HEK293 (cell line): ENCODE measurements around the gene CDH23.

ENCODE experiments used
- BCL11A ChIP-seq: fragments of 450-650 bp; formaldehyde crosslinking; IDR thresholded peaks from 2 replicates; pipeline ENCODE4 v1.5.1; 2016; ENCODE audit warnings: low read depth, missing biosample characterization, missing genetic modification characterization
- GLIS1 ChIP-seq: fragments of 450-650 bp; formaldehyde crosslinking; IDR thresholded peaks from 2 replicates; pipeline ENCODE4 v1.5.1; 2016; ENCODE audit warnings: missing biosample characterization, missing genetic modification characterization
- GLIS2 ChIP-seq: fragments of 450-650 bp; formaldehyde crosslinking; IDR thresholded peaks from 2 replicates; pipeline ENCODE4 v1.5.1; 2016; ENCODE audit warnings: missing biosample characterization, missing genetic modification characterization
- KLF10 ChIP-seq: fragments of 450-650 bp; IDR thresholded peaks from 2 replicates; pipeline ENCODE4 v1.5.1; 2018; ENCODE audit warnings: missing biosample characterization, mild to moderate bottlenecking, missing genetic modification characterization
- KLF17 ChIP-seq: fragments of 450-650 bp; formaldehyde crosslinking; IDR thresholded peaks from 2 replicates; pipeline ENCODE4 v1.5.1; 2016; ENCODE audit warnings: missing biosample characterization, missing genetic modification characterization
- OSR2 ChIP-seq: fragments of 450-650 bp; formaldehyde crosslinking; IDR thresholded peaks from 2 replicates; pipeline ENCODE4 v1.5.1; 2016; ENCODE audit warnings: missing biosample characterization, missing genetic modification characterization
- PATZ1 ChIP-seq: fragments of 450-650 bp; formaldehyde crosslinking; IDR thresholded peaks from 2 replicates; pipeline ENCODE4 v1.5.1; 2016; ENCODE audit warnings: missing biosample characterization, missing genetic modification characterization
- PRDM4 ChIP-seq: fragments of 450-650 bp; formaldehyde crosslinking; IDR thresholded peaks from 2 replicates; pipeline ENCODE4 v1.5.1; 2017; ENCODE audit warnings: missing biosample characterization, missing genetic modification characterization
- SALL2 ChIP-seq: fragments of 450-650 bp; formaldehyde crosslinking; IDR thresholded peaks from 2 replicates; pipeline ENCODE4 v1.5.0; 2017; ENCODE audit warnings: missing biosample characterization, mild to moderate bottlenecking, missing genetic modification characterization, borderline replicate concordance
- SP7 ChIP-seq: fragments of 450-650 bp; formaldehyde crosslinking; IDR thresholded peaks from 2 replicates; pipeline ENCODE4 v1.5.1; 2016; ENCODE audit warnings: missing biosample characterization, missing genetic modification characterization
- ZNF132 ChIP-seq: fragments of 450-650 bp; formaldehyde crosslinking; IDR thresholded peaks from 2 replicates; pipeline ENCODE4 v1.5.1; 2017; ENCODE audit warnings: missing biosample characterization, missing genetic modification characterization, borderline replicate concordance
- ZNF138 ChIP-seq: fragments of 450-650 bp; formaldehyde crosslinking; IDR thresholded peaks from 2 replicates; pipeline ENCODE4 v1.5.1; 2016; ENCODE audit warnings: missing biosample characterization, missing genetic modification characterization, borderline replicate concordance
- ZNF157 ChIP-seq: fragments of 450-650 bp; formaldehyde crosslinking; IDR thresholded peaks from 2 replicates; pipeline ENCODE4 v1.5.1; 2016; ENCODE audit warnings: missing biosample characterization, missing genetic modification characterization
- ZNF19 ChIP-seq: fragments of 450-650 bp; formaldehyde crosslinking; IDR thresholded peaks from 2 replicates; pipeline ENCODE4; 2016; ENCODE audit warnings: missing biosample characterization, missing genetic modification characterization, low read depth
- ZNF239 ChIP-seq: fragments of 450-650 bp; formaldehyde crosslinking; IDR thresholded peaks from 2 replicates; pipeline ENCODE4 v1.5.1; 2016; ENCODE audit warnings: missing biosample characterization, missing genetic modification characterization
- ZNF292 ChIP-seq: fragments of 450-650 bp; formaldehyde crosslinking; IDR thresholded peaks from 2 replicates; pipeline ENCODE4 v1.5.1; 2016; ENCODE audit warnings: low read depth, missing biosample characterization, missing genetic modification characterization, borderline replicate concordance
- ZNF311 ChIP-seq: fragments of 450-650 bp; formaldehyde crosslinking; IDR thresholded peaks from 2 replicates; pipeline ENCODE4 v1.5.1; 2017; ENCODE audit warnings: missing biosample characterization, missing genetic modification characterization, borderline replicate concordance
- ZNF341 ChIP-seq: fragments of 450-650 bp; formaldehyde crosslinking; IDR thresholded peaks from 2 replicates; pipeline ENCODE4; 2016; ENCODE audit warnings: low read depth, missing biosample characterization, missing genetic modification characterization
- ZNF354C ChIP-seq: fragments of 450-650 bp; formaldehyde crosslinking; IDR thresholded peaks from 2 replicates; pipeline ENCODE4 v1.5.1; 2016; ENCODE audit warnings: missing biosample characterization, missing genetic modification characterization, low read depth, borderline replicate concordance
- ZNF423 ChIP-seq: fragments of 450-650 bp; formaldehyde crosslinking; IDR thresholded peaks from 2 replicates; pipeline ENCODE4 v1.5.1; 2016; ENCODE audit warnings: missing biosample characterization, missing genetic modification characterization
- ZNF426 ChIP-seq: fragments of 450-650 bp; formaldehyde crosslinking; IDR thresholded peaks from 2 replicates; pipeline ENCODE4 v1.5.1; 2017; ENCODE audit warnings: missing biosample characterization, missing genetic modification characterization, mild to moderate bottlenecking, inconsistent platforms, moderate library complexity
- ZNF449 ChIP-seq: fragments of 450-650 bp; formaldehyde crosslinking; IDR thresholded peaks from 2 replicates; pipeline ENCODE4 v1.5.1; 2017; ENCODE audit warnings: missing biosample characterization, mild to moderate bottlenecking, missing genetic modification characterization, moderate library complexity
- ZNF473 ChIP-seq: fragments of 450-650 bp; formaldehyde crosslinking; IDR thresholded peaks from 2 replicates; pipeline ENCODE4 v1.5.1; 2017; ENCODE audit warnings: missing biosample characterization, missing genetic modification characterization
- ZNF488 ChIP-seq: fragments of 450-650 bp; formaldehyde crosslinking; IDR thresholded peaks from 2 replicates; pipeline ENCODE4 v1.5.1; 2016; ENCODE audit warnings: missing biosample characterization, missing genetic modification characterization
- ZNF521 ChIP-seq: fragments of 450-650 bp; formaldehyde crosslinking; IDR thresholded peaks from 2 replicates; pipeline ENCODE4 v1.5.1; 2017; ENCODE audit warnings: missing biosample characterization, mild to moderate bottlenecking, missing genetic modification characterization
- ZNF585B ChIP-seq: fragments of 450-650 bp; formaldehyde crosslinking; IDR thresholded peaks from 2 replicates; pipeline ENCODE4 v1.5.1; 2016; ENCODE audit warnings: missing biosample characterization, missing genetic modification characterization
- ZNF600 ChIP-seq: fragments of 450-650 bp; formaldehyde crosslinking; IDR thresholded peaks from 2 replicates; pipeline ENCODE4 v1.5.1; 2016; ENCODE audit warnings: missing biosample characterization, missing genetic modification characterization
- ZNF626 ChIP-seq: fragments of 450-650 bp; sonication (Bioruptor Pico); formaldehyde crosslinking; IDR thresholded peaks from 2 replicates; pipeline ENCODE4 v1.5.1; 2018; ENCODE audit warnings: missing biosample characterization, missing genetic modification characterization, inconsistent platforms
- ZNF660 ChIP-seq: fragments of 450-650 bp; IDR thresholded peaks from 2 replicates; pipeline ENCODE4 v1.5.1; 2018; ENCODE audit warnings: missing biosample characterization, mild to moderate bottlenecking, missing genetic modification characterization
- ZNF664 ChIP-seq: fragments of 450-650 bp; formaldehyde crosslinking; IDR thresholded peaks from 2 replicates; pipeline ENCODE4 v1.5.1; 2016; ENCODE audit warnings: missing biosample characterization, missing genetic modification characterization
- ZNF791 ChIP-seq: fragments of 450-650 bp; formaldehyde crosslinking; IDR thresholded peaks from 2 replicates; pipeline ENCODE4 v1.5.1; 2016; ENCODE audit warnings: missing biosample characterization, missing genetic modification characterization
- ZNF843 ChIP-seq: fragments of 450-650 bp; formaldehyde crosslinking; IDR thresholded peaks from 2 replicates; pipeline ENCODE4 v1.5.1; 2016; ENCODE audit warnings: missing biosample characterization, missing genetic modification characterization
- ZXDB ChIP-seq: fragments of 450-650 bp; formaldehyde crosslinking; IDR thresholded peaks from 2 replicates; pipeline ENCODE4 v1.5.1; 2016; ENCODE audit warnings: missing biosample characterization, missing genetic modification characterization

The CDH23 gene

GRCh38 chr10:71638822-71639719, 242.4 kb downstream of the CDH23 start (continued):
- TF ChIP-seq ZNF311 (tag by site-specific recombination) (no peak), ZNF791 (tag by site-specific recombination) (no peak), ZNF292 (tag by site-specific recombination) (no peak), ZNF664 (tag by site-specific recombination) (no peak), ZNF426 (tag by site-specific recombination) (no peak), SP7 (tag by site-specific recombination) (peak; percentile 77), PATZ1 (tag by site-specific recombination) (peak; percentile 43; the same call in 1 of the 2 replicates), GLIS1 (tag by site-specific recombination) (peak; percentile 95), ZNF473 (no peak), ZNF521 (no peak), ZNF488 (tag by site-specific recombination) (no peak), OSR2 (tag by site-specific recombination) (peak; percentile 47; the same call in 1 of the 2 replicates), ZNF626 (tag by site-specific recombination) (no peak), ZNF19 (tag by site-specific recombination) (no peak), ZNF585B (tag by site-specific recombination) (no peak), SALL2 (tag by site-specific recombination) (no peak), PRDM4 (tag by site-specific recombination) (no peak), ZNF423 (tag by site-specific recombination) (no peak), ZNF341 (tag by site-specific recombination) (peak; percentile 86), BCL11A (tag by site-specific recombination) (no peak), KLF17 (0 out of 2 replicates have a peak, but pooled peaks have one; percentile 79), ZNF354C (tag by site-specific recombination) (no peak), ZNF449 (peak; percentile 89), ZNF138 (no peak), KLF10 (tag by site-specific recombination) (no peak), ZNF660 (tag by site-specific recombination) (no peak), GLIS2 (tag by site-specific recombination) (peak; percentile 45; the same call in 1 of the 2 replicates), ZNF843 (tag by site-specific recombination) (no peak), ZXDB (no peak), ZNF157 (tag by site-specific recombination) (no peak), ZNF239 (tag by site-specific recombination) (no peak), ZNF132 (tag by site-specific recombination) (no peak), ZNF600 (tag by site-specific recombination) (peak; percentile 89)
